SH-SY5Y (cell line): ENCODE results near the gene IFIT3.

Experiments
- GATA2 ChIP-seq: IDR thresholded peaks from 2 replicates; pipeline ENCODE4 v1.6.1; 2011; ENCODE audit warnings: mild to moderate bottlenecking, low read depth, low read length
- GATA3 ChIP-seq: IDR thresholded peaks from 2 replicates; pipeline ENCODE4 v1.6.1; 2011; ENCODE audit warnings: low read depth, mild to moderate bottlenecking, low read length, moderate library complexity

Gene IFIT3

DNA sequence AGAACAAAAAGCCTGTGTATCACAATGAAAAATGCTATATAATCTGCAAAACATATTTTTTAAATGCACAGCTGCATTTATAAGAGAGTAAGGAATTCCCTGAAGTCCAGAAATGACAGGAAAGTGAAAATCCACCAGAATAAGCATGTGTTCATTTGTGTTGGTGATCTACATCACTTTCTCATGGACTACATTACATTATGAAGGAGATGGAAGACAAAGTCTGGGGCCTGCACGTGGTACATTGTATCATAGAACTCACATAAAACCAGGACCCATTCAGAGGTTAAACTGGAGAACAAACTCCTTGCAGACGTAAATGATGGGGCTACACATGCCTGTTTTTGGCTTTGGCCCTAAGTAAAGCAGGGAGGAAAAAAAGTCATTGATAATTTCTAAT, 16.4 kb downstream of the IFIT3 start:
- no peak for TF ChIP-seq GATA2
- no peak for TF ChIP-seq GATA3

DNA sequence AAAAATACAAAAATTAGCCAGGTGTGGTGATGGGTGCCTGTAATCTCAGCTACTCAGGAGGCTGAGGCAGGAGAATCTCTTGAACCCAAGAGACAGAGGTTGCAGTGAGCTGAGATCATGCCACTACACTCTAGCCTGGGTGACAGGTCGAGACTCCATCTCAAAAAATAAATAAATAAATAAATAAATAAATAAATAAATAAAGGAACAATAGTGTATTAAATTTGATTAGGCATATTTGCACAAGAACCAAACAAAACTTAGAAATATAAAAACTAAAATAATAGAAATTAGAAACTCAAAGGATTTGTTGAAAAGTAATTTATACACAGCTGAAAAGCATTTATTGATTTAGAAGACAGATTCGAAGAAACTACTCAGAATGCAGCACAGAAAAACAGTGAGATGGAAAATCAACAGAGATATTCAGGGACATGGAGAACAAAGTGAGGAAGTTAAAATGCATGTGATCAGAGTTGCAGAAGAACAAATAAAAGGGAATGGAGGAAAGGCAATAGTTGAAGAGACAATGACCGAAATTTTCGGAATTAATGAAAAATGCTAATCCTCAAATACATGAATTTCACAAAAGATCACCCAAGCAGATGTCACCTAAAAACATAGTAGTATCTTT, 17.7 kb downstream of the IFIT3 start:
- no peak for TF ChIP-seq GATA3

DNA sequence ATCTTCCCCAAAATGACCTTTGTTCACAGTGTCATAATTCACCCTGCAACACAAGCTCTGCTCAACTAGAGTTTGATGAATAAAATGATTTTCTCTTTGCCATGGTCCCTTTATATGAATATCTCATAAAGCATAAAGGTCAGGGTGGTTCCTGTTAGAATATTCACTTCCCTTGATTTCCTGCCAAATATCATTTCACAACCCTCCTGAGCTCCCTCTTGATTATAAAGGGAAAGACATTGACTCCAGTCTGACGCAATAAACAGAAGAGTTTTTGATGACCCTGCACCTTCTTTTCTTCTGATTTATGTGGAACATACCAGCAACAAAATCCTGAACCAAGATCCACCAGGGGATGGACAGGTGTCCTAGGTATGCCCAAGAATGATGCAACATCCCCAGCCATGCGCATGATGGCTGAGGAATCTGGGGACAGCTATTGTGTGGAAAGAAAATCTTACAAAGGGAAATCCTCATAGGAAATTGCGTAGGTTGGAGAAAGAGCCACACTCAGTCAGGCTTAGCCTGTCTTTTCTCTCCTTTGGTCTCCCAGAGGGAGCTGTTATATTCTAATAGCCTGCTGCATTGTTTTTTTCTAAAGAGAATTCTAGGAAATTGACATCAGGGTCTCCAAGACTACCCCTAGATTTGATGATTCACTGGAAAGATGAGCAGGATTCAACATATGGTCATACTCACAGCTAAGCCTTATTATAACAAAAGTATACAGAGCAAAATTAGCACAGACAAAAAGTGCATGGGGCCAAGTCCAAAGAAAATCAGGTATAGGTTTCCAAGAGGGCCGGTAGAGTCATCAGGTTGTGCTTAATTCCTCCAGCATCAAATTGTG, 18.8 kb downstream of the IFIT3 start:
- TF ChIP-seq GATA2: no peak

DNA sequence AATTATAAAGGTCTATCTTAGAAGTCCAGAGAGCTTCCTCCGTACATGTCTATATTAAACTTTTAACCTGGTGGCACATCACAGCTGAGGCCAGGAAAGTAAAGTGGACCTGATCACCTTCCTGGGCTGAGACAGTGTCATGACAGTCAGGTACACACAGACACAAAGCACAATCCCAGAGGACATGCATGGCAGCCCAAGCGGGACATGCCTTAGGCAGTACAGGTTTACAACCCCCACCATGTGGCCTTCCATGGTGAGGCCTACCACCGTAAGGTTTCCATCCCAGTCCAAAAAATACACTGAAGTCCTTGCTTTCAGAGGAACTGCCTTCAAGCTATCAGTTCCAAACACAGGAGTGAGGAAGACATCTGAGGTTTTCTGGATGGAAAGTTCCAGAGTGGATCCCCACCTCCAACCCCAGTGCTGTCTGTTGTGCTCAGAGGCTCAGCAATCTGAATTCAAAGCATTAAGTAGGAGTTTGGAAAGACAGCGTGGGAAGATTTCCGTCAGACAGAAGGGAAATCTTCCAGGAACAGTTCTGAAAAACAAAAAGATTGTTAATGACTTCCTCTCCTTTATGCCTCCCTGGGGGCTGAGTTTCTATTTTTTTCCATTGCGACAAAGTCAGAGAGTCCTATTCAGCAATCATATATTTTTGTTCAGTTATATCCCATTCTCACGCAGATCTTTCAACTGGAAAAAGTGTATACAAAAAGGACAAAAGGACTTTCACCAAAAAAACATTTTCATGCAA, 20.1 kb downstream of the IFIT3 start:
- TF ChIP-seq GATA2 (no peak), GATA3 (no peak)

DNA sequence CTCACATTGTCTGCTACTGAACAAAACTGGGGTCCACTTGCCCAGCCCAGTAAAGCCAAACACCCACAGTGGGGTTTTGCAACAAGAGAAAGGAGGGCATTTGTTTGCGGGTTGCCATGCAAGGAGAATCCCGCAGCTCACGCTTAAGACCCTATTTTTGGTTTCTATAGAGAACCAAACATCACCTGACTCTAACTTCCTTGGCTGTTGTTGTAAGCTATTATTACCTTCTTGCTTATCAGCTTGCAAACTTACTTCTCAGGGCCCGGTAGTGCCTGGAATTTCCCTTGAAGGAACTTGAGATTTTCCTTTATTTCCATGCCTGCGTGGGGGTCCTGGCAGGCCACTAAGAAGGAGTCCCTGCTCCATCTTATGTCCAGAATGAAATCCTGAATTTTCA, 20.7 kb downstream of the IFIT3 start:
- TF ChIP-seq GATA2: no peak
- no peak for TF ChIP-seq GATA3

DNA sequence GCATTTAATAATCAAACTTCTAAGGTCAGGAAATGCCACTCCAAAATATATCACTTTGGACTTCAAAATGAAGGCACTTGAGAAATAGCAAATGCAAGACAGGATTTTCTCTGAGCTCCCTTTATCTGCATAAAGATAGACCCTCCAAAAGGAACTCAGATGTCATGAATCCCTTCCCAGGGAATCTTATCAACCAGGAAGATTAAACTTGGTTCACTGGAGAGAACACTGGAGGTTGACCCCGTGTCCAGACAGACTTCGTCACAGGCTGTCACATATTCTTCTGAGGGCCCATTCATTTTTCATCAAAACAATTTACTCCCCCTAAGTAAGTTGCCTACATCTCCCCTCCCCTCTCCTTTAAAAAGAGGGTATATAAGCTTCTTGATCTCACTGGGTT, 21.2 kb downstream of the IFIT3 start:
- no peak for TF ChIP-seq GATA2

DNA sequence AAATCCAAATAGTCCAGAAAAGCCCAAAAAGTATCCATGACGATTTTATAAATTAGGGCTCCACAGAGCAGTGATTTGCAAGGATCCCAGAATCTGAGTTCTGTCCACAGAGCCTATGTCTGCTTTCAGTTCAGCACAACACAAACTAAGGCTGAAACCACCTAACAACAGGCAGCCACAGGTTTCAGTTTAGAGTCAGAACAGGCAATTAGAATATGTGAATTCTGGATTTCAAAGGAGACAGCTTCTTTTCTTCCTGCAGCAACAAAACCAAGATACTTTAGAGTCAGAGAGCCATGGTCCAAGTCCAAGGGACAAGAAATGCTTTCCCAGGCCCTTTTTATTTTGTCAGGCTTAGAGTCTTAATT, 23.6 kb downstream of the IFIT3 start:
- TF ChIP-seq GATA3 (no peak), GATA2 (no peak)

DNA sequence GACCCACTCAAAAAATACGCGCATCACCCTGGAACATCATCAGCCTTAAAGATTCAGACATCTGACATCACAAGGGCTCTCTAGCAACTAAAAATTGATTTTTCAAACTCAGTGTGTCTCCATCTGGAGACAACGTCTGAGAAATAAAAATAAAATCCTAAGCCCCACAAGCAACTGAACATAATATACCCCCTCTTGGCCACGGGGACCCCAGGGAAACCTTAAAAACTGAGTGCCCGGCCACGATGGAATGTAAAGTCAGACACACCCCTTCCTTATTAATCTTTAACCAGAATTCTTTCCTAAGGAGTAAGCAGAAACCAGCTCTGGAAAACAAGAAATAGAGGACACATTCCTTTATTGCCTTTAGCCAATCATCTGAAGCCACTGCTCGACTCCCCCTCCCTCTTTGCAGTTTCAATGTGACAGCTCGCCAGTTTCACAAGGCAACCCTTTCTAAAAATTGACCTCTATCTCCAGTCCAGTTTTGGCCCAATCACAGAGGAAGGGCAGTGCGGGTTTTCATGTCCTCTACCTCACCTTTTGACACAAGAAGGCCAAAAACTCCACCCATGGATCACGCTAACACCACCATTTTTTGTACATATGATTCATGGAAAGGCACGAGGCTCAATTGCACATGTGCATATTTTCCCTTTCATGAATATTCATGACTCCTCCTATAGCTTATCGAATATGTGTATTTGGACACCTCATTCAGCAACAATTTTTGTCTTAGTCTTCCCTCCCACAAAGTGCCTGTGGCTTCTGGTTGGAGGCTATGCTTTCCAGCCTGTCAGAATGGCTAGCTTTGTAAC, 24.2 kb downstream of the IFIT3 start:
- TF ChIP-seq GATA2 (no peak), GATA3 (no peak)

DNA sequence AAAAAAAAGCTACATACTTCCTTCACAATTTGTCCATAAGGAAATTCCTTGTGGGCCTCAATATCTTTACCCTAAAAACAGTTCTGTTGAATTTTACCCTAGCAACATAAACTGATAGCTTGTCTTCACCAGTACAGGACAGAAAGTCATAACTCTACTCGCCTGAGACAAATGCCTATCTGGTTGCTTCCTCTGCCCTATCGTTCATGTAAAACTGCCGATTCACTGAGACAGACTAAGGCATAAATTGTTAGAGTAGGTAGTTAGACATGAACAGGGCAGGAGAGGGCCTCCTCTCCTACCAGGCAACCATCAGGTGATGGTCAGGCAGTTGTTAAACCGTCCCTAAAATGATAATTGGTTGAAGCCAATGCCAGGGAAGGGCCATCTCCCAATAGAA, 25.0 kb downstream of the IFIT3 start:
- TF ChIP-seq GATA3 (no peak), GATA2 (no peak)

DNA sequence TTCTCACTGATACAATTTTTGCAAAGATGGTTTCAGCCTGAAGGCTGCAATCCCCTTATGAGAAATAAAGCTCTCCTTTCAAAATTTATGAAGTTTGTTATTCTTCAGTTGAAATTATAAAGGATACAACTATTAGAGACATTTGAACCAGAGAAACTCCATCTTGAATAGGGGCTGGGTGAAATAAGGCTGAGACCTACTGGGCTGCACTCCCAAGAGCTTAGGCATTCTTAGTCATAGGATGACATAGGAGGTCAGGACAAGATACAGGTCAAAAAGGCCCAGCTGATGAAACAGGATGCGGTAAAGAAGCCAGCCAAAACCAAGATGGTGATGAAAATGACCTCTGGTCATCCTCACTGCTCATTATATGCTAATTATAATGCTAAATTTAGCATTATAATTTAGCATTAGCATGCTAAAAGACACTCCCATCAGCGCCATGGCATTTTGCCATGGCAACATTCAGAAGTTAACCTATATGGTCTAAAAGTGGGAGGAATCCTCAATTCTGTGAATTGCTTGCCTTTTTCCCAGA, 27.7 kb downstream of the IFIT3 start:
- no peak for TF ChIP-seq GATA2
- no peak for TF ChIP-seq GATA3

DNA sequence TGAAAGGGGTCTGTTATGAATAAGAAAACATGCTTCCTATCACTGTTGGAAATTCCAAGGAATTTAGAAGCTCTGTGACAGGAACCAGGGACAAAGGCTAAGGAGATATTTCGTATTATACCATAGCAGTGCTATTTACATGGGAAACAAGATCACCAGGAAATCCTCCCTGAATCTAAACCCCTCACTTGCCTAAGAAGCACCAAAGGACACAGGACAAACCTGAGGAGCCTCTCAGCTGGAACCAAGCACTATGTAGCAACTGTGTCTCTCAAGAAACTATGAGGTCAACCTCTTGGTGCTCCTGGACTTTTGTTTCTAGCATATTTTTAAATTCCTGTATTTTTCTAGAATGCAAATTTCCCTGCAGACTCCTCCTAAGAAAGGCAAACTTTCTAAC, 29.3 kb downstream of the IFIT3 start:
- TF ChIP-seq GATA2: no peak
- no peak for TF ChIP-seq GATA3

DNA sequence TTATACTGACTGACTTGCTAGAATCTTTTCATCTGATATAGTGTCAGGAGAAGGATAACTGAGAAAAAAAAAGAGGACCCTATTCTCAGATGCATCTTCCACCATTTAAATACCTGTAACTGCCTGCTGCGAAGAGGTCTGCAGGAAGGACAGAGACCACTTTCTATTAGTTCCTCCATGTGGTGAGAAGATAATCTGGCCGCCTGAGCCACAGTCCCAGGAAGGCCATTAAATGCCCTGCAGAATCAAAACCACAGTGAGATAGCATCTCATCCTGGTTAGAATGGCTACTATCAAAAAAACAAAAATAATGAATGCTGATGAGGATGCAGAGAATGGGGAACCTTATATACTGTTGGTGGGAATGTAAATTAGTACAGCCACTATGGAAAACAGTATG, 30.2 kb downstream of the IFIT3 start:
- TF ChIP-seq GATA3 (0 out of 2 replicates have a peak, but pooled peaks have one; percentile 39), GATA2 (peak; percentile 40; the same call in 1 of the 2 replicates)

DNA sequence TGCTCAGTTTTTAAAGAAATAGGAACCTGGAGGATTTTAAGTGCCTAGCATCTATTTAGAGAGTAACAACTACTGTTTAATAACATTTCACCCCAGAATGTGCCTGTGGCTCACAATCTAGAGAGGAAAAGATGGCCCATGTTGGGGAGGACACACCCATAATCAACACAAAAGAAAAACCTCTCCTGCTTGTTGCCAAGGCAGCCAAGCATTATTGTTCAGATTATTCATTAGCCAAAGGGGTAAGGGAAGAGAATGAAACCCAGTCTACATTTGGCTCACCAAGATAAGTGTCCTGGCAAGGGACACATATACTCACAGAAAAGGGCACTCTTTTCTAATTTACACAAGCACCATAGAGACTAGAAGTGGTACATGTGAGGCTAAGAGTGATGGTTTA, 32.4 kb downstream of the IFIT3 start:
- TF ChIP-seq GATA3: no peak
- no peak for TF ChIP-seq GATA2

DNA sequence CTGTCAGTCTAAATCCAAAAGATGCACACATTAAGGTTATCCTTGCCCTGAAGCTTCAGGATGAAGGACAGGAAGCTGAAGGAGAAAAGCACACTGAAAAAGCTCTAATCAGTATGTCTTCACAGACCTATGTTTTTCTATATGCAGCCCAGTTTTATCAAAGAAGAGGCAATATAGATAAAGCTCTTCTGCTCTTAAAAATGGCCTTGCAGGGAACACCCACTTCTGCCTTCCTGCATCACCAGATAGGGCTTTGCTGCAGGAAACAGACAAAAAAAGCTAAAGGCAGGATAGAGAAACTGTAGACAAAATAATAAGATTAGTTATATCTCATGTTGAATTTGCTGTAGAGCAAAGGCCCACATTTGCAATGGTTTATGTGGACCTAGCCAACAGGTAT, 35.1 kb downstream of the IFIT3 start:
- TF ChIP-seq GATA3 (no peak), GATA2 (no peak)
